ENCODE measurements around the gene DLX1.
"Not testable (repeated sequence)": the region's sequence is repeated elsewhere in the genome, so short reads cannot be mapped to it uniquely, and the experiment has no call there.

DNA sequence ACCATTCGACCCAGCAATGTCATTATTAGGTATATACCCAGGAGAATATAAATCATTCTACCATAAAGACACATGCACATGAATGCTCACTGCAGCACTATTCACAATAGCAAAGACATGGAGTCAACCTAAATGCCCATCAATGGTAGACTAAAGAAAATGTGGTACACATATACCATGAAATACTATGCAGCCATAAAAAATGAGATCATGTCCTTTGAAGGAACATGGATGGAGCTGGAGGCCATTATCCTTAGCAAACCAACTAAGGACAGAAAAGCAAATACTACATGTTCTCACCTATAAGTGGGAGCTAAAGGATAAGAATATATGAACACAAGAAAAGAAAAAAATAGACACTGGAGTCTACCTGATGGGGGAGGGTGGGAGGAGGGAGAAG, 53.4 kb downstream of the DLX1 start:
- not testable (repeated sequence) for TF ChIP-seq POLR2A (IDR thresholded peaks at IDR 0.05)
- TF ChIP-seq, protein P1, sequence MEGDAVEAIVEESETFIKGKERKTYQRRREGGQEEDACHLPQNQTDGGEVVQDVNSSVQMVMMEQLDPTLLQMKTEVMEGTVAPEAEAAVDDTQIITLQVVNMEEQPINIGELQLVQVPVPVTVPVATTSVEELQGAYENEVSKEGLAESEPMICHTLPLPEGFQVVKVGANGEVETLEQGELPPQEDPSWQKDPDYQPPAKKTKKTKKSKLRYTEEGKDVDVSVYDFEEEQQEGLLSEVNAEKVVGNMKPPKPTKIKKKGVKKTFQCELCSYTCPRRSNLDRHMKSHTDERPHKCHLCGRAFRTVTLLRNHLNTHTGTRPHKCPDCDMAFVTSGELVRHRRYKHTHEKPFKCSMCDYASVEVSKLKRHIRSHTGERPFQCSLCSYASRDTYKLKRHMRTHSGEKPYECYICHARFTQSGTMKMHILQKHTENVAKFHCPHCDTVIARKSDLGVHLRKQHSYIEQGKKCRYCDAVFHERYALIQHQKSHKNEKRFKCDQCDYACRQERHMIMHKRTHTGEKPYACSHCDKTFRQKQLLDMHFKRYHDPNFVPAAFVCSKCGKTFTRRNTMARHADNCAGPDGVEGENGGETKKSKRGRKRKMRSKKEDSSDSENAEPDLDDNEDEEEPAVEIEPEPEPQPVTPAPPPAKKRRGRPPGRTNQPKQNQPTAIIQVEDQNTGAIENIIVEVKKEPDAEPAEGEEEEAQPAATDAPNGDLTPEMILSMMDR (IDR thresholded peaks at IDR 0.05 in 4 of 5, conservative IDR thresholded peaks at IDR 0.05 in 1 of 5), result not testable (repeated sequence)
